Measurements from ENCODE around the gene RTN4IP1.

GRCh38 chr6:106536357-106536756 lies 92.9 kb downstream of the RTN4IP1 start:
- TF ChIP-seq, protein P1, sequence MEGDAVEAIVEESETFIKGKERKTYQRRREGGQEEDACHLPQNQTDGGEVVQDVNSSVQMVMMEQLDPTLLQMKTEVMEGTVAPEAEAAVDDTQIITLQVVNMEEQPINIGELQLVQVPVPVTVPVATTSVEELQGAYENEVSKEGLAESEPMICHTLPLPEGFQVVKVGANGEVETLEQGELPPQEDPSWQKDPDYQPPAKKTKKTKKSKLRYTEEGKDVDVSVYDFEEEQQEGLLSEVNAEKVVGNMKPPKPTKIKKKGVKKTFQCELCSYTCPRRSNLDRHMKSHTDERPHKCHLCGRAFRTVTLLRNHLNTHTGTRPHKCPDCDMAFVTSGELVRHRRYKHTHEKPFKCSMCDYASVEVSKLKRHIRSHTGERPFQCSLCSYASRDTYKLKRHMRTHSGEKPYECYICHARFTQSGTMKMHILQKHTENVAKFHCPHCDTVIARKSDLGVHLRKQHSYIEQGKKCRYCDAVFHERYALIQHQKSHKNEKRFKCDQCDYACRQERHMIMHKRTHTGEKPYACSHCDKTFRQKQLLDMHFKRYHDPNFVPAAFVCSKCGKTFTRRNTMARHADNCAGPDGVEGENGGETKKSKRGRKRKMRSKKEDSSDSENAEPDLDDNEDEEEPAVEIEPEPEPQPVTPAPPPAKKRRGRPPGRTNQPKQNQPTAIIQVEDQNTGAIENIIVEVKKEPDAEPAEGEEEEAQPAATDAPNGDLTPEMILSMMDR (IDR thresholded peaks at IDR 0.05), result no peak
- TF ChIP-seq POLR2A (IDR thresholded peaks at IDR 0.05), result no peak
